SK-N-SH treated with all-trans-retinoic acid at 6 μM for 48 hours (cell line): ENCODE results near the gene HHIPL1.
A peak's percentile ranks its signal among the peaks of the same experiment; 100 is the strongest.

Source experiments
- ATAC-seq: fragments of 200-7000 bp; cut with Tn5 transposase; 3 replicates; pipeline ENCODE4 v1.9.1; 2020; ENCODE audit warnings: mild to moderate bottlenecking, moderate library complexity
- ARNTL ChIP-seq: fragments of 450-650 bp; formaldehyde crosslinking; IDR thresholded peaks from 2 replicates; pipeline ENCODE4 v1.5.0; 2020; ENCODE audit warnings: low read depth, mild to moderate bottlenecking, moderate library complexity, borderline replicate concordance
- CSDC2 ChIP-seq: fragments of 250-450 bp; sonication (Bioruptor Pico); IDR thresholded peaks from 2 replicates; pipeline ENCODE4 v1.5.0; 2020; ENCODE audit warnings: mild to moderate bottlenecking, moderate library complexity
- GLIS3 ChIP-seq: fragments of 250-450 bp; sonication (Bioruptor Pico); IDR thresholded peaks from 2 replicates; pipeline ENCODE4 v1.5.0; 2020; ENCODE audit warnings: mild to moderate bottlenecking, moderate library complexity
- OSR1 ChIP-seq: fragments of 250-450 bp; sonication (Bioruptor Pico); IDR thresholded peaks from 2 replicates; pipeline ENCODE4 v1.8.0; 2022; ENCODE audit warnings: moderate library complexity, mild to moderate bottlenecking, inconsistent platforms
- POU6F1 ChIP-seq: fragments of 250-450 bp; sonication (Bioruptor Pico); IDR thresholded peaks from 2 replicates; pipeline ENCODE4 v1.8.0; 2021; ENCODE audit warnings: low read depth, mild to moderate bottlenecking, moderate library complexity, borderline replicate concordance
- PPARA ChIP-seq: fragments of 250-450 bp; sonication (Bioruptor Pico); IDR thresholded peaks from 2 replicates; pipeline ENCODE4 v1.5.0; 2020; ENCODE audit warnings: mild to moderate bottlenecking, borderline replicate concordance
- RARB ChIP-seq: fragments of 250-450 bp; sonication (Bioruptor Pico); IDR thresholded peaks from 2 replicates; pipeline ENCODE4 v1.8.0; 2021; ENCODE audit warnings: mild to moderate bottlenecking, moderate library complexity
- SNAI2 ChIP-seq: fragments of 250-450 bp; sonication (Bioruptor Pico); IDR thresholded peaks from 2 replicates; pipeline ENCODE4 v1.5.0; 2020; ENCODE audit warnings: mild to moderate bottlenecking, moderate library complexity
- TCF4 ChIP-seq: fragments of 250-450 bp; sonication (Bioruptor Pico); IDR thresholded peaks from 2 replicates; pipeline ENCODE4 v1.8.0; 2021; ENCODE audit warnings: mild to moderate bottlenecking, moderate library complexity, borderline replicate concordance
- TOX ChIP-seq: fragments of 250-450 bp; sonication (Bioruptor Pico); IDR thresholded peaks from 2 replicates; pipeline ENCODE4 v1.8.0; 2021; ENCODE audit warnings: mild to moderate bottlenecking, moderate library complexity, borderline replicate concordance
- ZC3H10 ChIP-seq: fragments of 250-450 bp; sonication (Bioruptor Pico); IDR thresholded peaks from 2 replicates; pipeline ENCODE4 v1.5.1; 2021; ENCODE audit warnings: mild to moderate bottlenecking, moderate library complexity
- ZFP3 ChIP-seq: fragments of 250-450 bp; sonication (Bioruptor Pico); IDR thresholded peaks from 2 replicates; pipeline ENCODE4 v1.5.0; 2020; ENCODE audit warnings: mild to moderate bottlenecking, moderate library complexity
- ZFP30 ChIP-seq: fragments of 450-650 bp; formaldehyde crosslinking; IDR thresholded peaks from 2 replicates; pipeline ENCODE4 v1.5.0; 2022; ENCODE audit warnings: mild to moderate bottlenecking, moderate library complexity
- ZNF565 ChIP-seq: fragments of 450-650 bp; formaldehyde crosslinking; conservative IDR thresholded peaks from 2 replicates; pipeline ENCODE4 v1.5.0; 2020; ENCODE audit warnings: low read depth, mild to moderate bottlenecking, moderate library complexity
- TF ChIP-seq, protein P1 (sequence below): fragments of 250-450 bp; sonication (Bioruptor Pico); IDR thresholded peaks from 2 replicates; pipeline ENCODE4 v1.5.1; 2020; ENCODE audit warnings: low read depth, mild to moderate bottlenecking, moderate library complexity
- TF ChIP-seq, protein P2 (sequence below): fragments of 250-450 bp; sonication (Bioruptor Pico); IDR thresholded peaks from 2 replicates; pipeline ENCODE4 v1.5.0; 2020; ENCODE audit warnings: mild to moderate bottlenecking, moderate library complexity
- TF ChIP-seq, protein P3 (sequence below): fragments of 250-450 bp; sonication (Bioruptor Pico); IDR thresholded peaks from 2 replicates; pipeline ENCODE4 v1.8.0; 2020; ENCODE audit warnings: mild to moderate bottlenecking, moderate library complexity, borderline replicate concordance

The HHIPL1 gene

DNA sequence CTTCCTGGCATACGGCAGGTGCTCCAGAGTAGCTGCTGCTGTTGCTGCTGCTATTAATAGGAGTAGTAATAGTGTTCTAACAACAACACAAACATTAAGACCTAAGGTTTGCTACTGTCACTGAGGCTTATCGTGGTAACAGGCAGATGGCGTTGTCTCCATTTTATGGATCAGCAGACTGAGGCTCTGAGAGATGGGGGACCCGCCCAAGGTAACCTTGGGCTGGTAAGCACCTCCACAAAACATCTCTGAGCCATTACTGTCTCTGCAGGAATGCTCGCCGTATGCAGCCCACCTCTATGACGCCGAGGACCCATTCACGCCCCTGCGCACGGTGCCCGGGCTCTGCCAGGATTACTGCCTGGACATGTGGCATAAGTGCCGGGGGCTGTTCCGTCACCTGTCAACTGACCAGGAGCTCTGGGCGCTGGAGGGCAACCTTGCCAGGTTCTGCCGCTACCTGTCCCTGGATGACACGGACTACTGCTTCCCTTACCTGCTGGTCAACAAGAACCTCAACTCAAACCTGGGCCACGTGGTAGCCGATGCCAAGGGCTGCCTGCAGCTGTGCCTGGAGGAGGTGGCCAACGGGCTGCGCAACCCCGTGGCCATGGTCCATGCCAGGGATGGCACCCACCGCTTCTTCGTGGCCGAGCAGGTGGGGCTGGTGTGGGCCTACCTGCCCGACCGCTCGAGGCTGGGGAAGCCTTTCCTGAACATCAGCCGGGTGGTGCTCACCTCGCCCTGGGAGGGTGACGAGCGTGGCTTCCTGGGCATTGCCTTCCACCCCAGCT is 7.2 kb downstream of the HHIPL1 start:
- TF ChIP-seq ZC3H10 (CRISPR knock-in tag) = no peak
- ATAC-seq = no peak

- ATAC-seq = peak; percentile 99
- TF ChIP-seq ZC3H10 (CRISPR knock-in tag) (no peak), ZNF565 (CRISPR knock-in tag) (no peak), OSR1 (CRISPR knock-in tag) (no peak), ZFP3 (CRISPR knock-in tag) (no peak), TCF4 (CRISPR knock-in tag) (no peak), POU6F1 (no peak), SNAI2 (CRISPR knock-in tag) (no peak), CSDC2 (CRISPR knock-in tag) (no peak), RARB (CRISPR knock-in tag) (no peak), GLIS3 (CRISPR knock-in tag) (no peak), TOX (CRISPR knock-in tag) (no peak), ZFP30 (no peak)
- TF ChIP-seq, protein P1, sequence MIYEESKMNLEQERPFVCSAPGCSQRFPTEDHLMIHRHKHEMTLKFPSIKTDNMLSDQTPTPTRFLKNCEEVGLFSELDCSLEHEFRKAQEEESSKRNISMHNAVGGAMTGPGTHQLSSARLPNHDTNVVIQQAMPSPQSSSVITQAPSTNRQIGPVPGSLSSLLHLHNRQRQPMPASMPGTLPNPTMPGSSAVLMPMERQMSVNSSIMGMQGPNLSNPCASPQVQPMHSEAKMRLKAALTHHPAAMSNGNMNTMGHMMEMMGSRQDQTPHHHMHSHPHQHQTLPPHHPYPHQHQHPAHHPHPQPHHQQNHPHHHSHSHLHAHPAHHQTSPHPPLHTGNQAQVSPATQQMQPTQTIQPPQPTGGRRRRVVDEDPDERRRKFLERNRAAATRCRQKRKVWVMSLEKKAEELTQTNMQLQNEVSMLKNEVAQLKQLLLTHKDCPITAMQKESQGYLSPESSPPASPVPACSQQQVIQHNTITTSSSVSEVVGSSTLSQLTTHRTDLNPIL = no peak
- TF ChIP-seq, protein P2, sequence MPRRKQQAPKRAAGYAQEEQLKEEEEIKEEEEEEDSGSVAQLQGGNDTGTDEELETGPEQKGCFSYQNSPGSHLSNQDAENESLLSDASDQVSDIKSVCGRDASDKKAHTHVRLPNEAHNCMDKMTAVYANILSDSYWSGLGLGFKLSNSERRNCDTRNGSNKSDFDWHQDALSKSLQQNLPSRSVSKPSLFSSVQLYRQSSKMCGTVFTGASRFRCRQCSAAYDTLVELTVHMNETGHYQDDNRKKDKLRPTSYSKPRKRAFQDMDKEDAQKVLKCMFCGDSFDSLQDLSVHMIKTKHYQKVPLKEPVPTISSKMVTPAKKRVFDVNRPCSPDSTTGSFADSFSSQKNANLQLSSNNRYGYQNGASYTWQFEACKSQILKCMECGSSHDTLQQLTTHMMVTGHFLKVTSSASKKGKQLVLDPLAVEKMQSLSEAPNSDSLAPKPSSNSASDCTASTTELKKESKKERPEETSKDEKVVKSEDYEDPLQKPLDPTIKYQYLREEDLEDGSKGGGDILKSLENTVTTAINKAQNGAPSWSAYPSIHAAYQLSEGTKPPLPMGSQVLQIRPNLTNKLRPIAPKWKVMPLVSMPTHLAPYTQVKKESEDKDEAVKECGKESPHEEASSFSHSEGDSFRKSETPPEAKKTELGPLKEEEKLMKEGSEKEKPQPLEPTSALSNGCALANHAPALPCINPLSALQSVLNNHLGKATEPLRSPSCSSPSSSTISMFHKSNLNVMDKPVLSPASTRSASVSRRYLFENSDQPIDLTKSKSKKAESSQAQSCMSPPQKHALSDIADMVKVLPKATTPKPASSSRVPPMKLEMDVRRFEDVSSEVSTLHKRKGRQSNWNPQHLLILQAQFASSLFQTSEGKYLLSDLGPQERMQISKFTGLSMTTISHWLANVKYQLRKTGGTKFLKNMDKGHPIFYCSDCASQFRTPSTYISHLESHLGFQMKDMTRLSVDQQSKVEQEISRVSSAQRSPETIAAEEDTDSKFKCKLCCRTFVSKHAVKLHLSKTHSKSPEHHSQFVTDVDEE (CRISPR knock-in tag) = no peak
Measured at GRCh38 chr14:99654235-99654985, 9.5 kb downstream of the HHIPL1 start.

DNA sequence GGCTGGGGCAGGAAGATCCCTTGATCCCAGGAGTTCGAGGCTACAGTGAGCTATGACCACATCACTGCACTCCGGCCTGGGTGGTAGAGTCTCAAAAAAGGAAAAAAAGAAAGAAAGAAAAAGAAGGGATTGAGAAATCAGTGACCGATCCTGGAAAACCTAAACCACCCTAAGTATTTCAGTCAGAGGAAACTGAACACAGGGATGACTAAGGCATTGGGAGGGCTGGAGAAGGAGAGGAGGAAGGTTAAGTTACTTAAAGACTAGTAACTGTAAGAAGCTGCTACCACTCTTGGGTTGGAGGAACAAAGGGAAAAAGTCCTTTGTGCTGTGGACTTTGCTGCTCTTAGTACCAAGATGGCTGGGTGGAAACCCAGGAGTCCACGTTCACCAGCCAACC is 10.6 kb downstream of the HHIPL1 start:
- no peak for ATAC-seq

More for the DNA sequence above, 10.6 kb downstream of the HHIPL1 start:
- TF ChIP-seq ARNTL (CRISPR knock-in tag) (no peak), CSDC2 (CRISPR knock-in tag) (no peak), ZNF565 (CRISPR knock-in tag) (no peak), TCF4 (CRISPR knock-in tag) (no peak), OSR1 (CRISPR knock-in tag) (no peak), POU6F1 (no peak), PPARA (no peak), ZC3H10 (CRISPR knock-in tag) (no peak)
- TF ChIP-seq, protein P3, sequence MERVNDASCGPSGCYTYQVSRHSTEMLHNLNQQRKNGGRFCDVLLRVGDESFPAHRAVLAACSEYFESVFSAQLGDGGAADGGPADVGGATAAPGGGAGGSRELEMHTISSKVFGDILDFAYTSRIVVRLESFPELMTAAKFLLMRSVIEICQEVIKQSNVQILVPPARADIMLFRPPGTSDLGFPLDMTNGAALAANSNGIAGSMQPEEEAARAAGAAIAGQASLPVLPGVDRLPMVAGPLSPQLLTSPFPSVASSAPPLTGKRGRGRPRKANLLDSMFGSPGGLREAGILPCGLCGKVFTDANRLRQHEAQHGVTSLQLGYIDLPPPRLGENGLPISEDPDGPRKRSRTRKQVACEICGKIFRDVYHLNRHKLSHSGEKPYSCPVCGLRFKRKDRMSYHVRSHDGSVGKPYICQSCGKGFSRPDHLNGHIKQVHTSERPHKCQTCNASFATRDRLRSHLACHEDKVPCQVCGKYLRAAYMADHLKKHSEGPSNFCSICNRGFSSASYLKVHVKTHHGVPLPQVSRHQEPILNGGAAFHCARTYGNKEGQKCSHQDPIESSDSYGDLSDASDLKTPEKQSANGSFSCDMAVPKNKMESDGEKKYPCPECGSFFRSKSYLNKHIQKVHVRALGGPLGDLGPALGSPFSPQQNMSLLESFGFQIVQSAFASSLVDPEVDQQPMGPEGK (CRISPR knock-in tag) = no peak
- TF ChIP-seq, protein P1 = no peak
- TF ChIP-seq, all 23 proteins: peak for 0
